22Rv1 (cell line): Measurements from ENCODE around the gene LTA4H.
A peak's percentile ranks its signal among the peaks of the same experiment; 100 is the strongest.

Experiments used
- H3K27ac ChIP-seq: fragments of 450-650 bp; 2 replicates; pipeline ENCODE4 v1.5.1; 2017
- ZFX ChIP-seq: fragments of 450-650 bp; IDR thresholded peaks from 2 replicates; pipeline ENCODE4 v1.6.1; 2017; ENCODE audit warnings: antibody characterized with exemption, borderline replicate concordance
- TF ChIP-seq, protein P1 (sequence below): fragments of 450-650 bp; IDR thresholded peaks from 2 replicates; pipeline ENCODE4 v1.5.1; 2017; ENCODE audit warnings: mild to moderate bottlenecking

LTA4H gene

DNA sequence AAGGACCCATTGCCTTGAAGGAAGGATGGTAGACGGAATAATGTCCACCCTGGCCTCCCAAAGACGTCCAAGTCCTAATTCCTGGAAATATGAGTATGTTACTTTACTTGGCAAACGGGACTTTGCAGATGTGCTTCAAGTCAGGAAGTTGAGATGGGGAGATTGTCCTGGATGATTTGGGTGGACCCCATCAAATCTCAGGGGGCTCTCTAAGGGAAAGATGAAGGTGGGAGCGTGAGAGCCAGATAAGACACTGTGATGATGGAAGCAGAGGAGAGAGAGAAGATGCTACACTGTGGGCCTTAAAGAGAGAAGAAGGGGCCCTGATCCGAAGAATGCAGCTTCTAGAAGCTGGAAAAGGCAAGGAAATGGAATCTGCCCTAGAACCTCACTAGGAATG lies 29.6 kb upstream of the LTA4H start:
- no peak overlapping the region for H3K27ac ChIP-seq
- TF ChIP-seq, protein P1, sequence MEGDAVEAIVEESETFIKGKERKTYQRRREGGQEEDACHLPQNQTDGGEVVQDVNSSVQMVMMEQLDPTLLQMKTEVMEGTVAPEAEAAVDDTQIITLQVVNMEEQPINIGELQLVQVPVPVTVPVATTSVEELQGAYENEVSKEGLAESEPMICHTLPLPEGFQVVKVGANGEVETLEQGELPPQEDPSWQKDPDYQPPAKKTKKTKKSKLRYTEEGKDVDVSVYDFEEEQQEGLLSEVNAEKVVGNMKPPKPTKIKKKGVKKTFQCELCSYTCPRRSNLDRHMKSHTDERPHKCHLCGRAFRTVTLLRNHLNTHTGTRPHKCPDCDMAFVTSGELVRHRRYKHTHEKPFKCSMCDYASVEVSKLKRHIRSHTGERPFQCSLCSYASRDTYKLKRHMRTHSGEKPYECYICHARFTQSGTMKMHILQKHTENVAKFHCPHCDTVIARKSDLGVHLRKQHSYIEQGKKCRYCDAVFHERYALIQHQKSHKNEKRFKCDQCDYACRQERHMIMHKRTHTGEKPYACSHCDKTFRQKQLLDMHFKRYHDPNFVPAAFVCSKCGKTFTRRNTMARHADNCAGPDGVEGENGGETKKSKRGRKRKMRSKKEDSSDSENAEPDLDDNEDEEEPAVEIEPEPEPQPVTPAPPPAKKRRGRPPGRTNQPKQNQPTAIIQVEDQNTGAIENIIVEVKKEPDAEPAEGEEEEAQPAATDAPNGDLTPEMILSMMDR = no peak
- TF ChIP-seq ZFX = no peak

DNA sequence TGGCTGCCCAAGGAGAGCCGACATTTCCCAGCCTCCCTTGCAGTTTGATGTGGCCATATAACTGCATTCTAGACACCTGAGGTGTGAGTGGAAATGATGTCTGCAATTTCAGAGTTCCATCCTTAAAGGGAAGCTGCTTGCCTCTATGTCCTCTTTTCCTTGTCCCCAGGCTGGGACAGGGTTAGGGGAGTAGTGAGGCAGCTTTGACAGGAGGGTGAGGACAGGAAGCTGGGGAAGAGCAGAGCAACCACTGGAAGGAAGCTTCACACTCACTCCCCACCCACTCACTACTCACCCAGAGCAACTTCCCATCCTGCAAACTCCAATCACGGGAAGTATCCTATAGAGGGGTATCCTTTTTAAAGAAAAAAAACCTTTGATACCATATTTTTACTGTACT lies 28.9 kb upstream of the LTA4H start:
- TF ChIP-seq ZFX = no peak
- TF ChIP-seq, protein P1 = no peak
- no peak overlapping the region for H3K27ac ChIP-seq

DNA sequence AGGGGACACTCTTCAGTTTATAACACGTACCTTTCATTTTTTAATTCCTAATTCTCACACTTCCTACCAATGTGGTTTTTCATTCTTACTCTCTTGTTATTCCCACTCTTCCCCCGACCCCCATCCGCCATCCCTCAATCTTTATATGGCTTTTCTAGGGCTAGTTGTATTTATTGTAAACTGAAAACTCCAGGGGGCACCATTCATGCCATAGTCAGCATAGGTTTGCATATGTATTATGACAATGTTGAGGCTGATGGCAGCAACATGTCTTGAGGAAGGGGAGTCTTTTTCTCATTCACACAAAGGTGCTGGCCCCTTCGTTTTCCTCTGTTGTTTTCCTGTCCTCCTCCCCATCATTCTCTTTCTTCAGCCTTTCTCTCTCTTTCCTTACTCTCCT lies 27.7 kb upstream of the LTA4H start:
- no peak for TF ChIP-seq ZFX
- TF ChIP-seq, protein P1 = peak; percentile 19
- H3K27ac ChIP-seq = no peak overlapping the region

DNA sequence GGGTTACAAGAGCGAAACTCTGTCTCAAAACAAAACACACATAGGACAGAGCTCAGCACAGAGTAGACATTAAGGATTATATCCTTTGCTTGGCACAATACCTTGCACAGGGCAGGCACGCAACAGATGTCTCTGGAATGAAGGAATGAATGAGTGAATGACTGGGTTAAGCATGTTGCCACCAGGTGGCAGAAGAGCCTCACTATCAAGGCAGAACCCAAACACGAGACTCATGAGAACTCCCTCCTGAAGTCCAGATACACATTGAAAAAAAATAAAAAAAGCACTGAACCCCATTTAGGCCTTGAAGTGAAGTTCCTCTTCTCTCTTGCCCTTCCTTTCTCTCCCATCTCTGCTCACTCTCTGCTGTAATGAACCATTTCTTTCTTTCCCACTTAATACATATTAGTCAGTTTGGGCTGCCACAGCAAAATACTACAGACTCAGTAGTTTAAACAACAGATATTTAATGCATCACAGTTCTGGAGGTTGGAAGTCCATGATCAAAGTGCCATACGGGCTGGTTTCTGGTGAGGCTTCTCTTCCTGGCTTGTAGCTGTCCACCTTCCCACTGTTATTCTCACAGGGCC lies 26.6 kb upstream of the LTA4H start:
- H3K27ac ChIP-seq = no peak overlapping the region
- TF ChIP-seq ZFX = no peak
- TF ChIP-seq, protein P1 = peak; percentile 90

DNA sequence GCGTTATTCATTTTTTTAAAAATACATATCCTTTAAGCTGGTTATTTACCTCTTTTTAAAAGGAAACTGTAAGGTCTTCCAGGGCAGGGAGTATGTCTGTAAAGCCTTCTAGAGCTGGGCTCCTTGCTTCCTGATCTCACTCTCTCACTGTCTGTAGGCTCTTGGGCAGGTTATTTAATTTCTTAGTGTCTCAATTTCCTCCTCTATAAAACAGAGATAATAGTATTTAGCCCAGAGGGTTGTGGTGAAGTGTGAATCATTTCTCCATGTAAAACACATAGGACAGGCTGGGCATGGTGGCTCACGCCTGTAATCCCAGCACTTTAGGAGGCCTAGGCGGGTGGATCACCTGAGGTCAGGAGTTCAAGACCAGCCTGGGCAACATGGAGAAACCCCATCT lies 25.9 kb upstream of the LTA4H start:
- TF ChIP-seq, protein P1 = no peak
- TF ChIP-seq ZFX = no peak

DNA sequence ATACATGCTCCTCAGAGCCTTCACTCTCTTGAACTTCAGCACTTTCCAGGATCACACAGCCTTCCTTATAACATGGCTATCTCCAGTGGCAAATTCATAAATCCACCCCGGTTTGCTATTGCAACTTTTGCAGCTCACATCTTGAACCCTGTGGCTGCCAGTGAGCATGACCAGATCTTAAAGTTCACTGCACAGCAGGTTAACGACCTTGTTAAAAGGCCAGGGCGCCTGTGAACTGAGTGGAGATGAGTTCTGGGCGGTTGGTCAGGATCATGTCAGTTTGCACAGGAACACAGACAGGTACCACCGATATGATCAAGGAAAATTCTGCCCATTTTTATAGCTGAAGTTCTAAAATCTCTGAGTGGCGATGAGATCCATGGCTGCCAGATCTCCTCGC lies 24.7 kb upstream of the LTA4H start:
- no peak overlapping the region for H3K27ac ChIP-seq

More for the DNA sequence above, 25.9 kb upstream of the LTA4H start:
- no peak overlapping the region for H3K27ac ChIP-seq

GRCh38 chr12:96057986-96058553 lies 22.7 kb upstream of the LTA4H start:
- no peak for TF ChIP-seq ZFX
- TF ChIP-seq, protein P1 = no peak
- H3K27ac ChIP-seq = no peak overlapping the region

More for the DNA sequence above, 24.7 kb upstream of the LTA4H start:
- TF ChIP-seq, protein P1 = no peak
- TF ChIP-seq ZFX = no peak
